GM23338 (cell line): Measurements from ENCODE around the gene HGS. TPM values are rescaled to one million over a fixed set of nuclear protein-coding genes. Genes with fewer than 3 reads are reported as not detected.
A peak's percentile ranks its signal among the peaks of the same experiment; 100 is the strongest.

Experiments
- ATAC-seq: fragments of 200-7000 bp; cut with Tn5 transposase; 3 replicates; pipeline ENCODE4 v1.9.1; 2020
- DNase-seq: peaks from one replicate; pipeline ENCODE4 v3.0.0-alpha.2; 2015; ENCODE audit warnings: low spot score
- H2AFZ ChIP-seq: fragments of 200-600 bp; sonication (generic); 2 replicates; pipeline ENCODE4 v1.8.0; 2016; ENCODE audit warnings: antibody characterized with exemption, mild to moderate bottlenecking, moderate library complexity
- H3F3A ChIP-seq: fragments of 200-600 bp; sonication (generic); replicated peaks from 2 replicates; pipeline ENCODE4 v1.8.0; 2017; ENCODE audit warnings: antibody characterized with exemption, mixed run types, low read depth
- H3K27ac ChIP-seq: fragments of 200-600 bp; sonication (generic); 2 replicates; pipeline ENCODE4 v1.6.1; 2016; ENCODE audit warnings: low read depth
- H3K27me3 ChIP-seq: fragments of 200-600 bp; sonication (generic); 2 replicates; pipeline ENCODE4 v1.8.0; 2016; ENCODE audit warnings: mild to moderate bottlenecking, mixed run types, moderate library complexity; ENCODE audit not compliant: insufficient read depth
- H3K36me3 ChIP-seq: fragments of 200-600 bp; sonication (generic); 2 replicates; pipeline ENCODE4 v1.8.0; 2016; ENCODE audit warnings: mild to moderate bottlenecking; ENCODE audit not compliant: insufficient read depth
- H3K4me1 ChIP-seq: fragments of 200-600 bp; sonication (generic); 2 replicates; pipeline ENCODE4 v1.8.0; 2016; ENCODE audit warnings: mild to moderate bottlenecking, moderate library complexity; ENCODE audit not compliant: insufficient read depth
- H3K4me2 ChIP-seq: fragments of 200-600 bp; sonication (generic); 2 replicates; pipeline ENCODE4 v1.7.1; 2017; ENCODE audit warnings: mixed run types
- H3K4me3 ChIP-seq: fragments of 200-600 bp; sonication (generic); 2 replicates; pipeline ENCODE4 v1.6.1; 2016; ENCODE audit warnings: mixed run types
- H3K79me2 ChIP-seq: fragments of 200-600 bp; sonication (generic); replicated peaks from 2 replicates; pipeline ENCODE4 v1.8.0; 2017; ENCODE audit warnings: mild to moderate bottlenecking; ENCODE audit not compliant: insufficient read depth
- H3K9me2 ChIP-seq: fragments of 200-600 bp; sonication (generic); 2 replicates; pipeline ENCODE4 v1.8.0; 2017; ENCODE audit not compliant: insufficient read depth
- H4K20me1 ChIP-seq: fragments of 200-600 bp; sonication (generic); replicated peaks from 2 replicates; pipeline ENCODE4 v1.8.0; 2017; ENCODE audit warnings: mild to moderate bottlenecking; ENCODE audit not compliant: insufficient read depth
- H3K27ac Mint-ChIP-seq: 2 replicates; pipeline ENCODE4 v1.8.0; 2020; ENCODE audit warnings: inconsistent platforms, mild to moderate bottlenecking, moderate library complexity, mixed read lengths
- H3K27me3 Mint-ChIP-seq: 3 replicates; pipeline ENCODE4 v1.8.0; 2022; ENCODE audit warnings: low read depth, mild to moderate bottlenecking, moderate library complexity, mixed read lengths, inconsistent platforms; ENCODE audit not compliant: insufficient read depth, poor library complexity
- H3K36me3 Mint-ChIP-seq: 3 replicates; pipeline ENCODE4 v1.8.0; 2021; ENCODE audit warnings: low read depth, mild to moderate bottlenecking, inconsistent platforms, moderate library complexity, mixed read lengths
- H3K4me1 Mint-ChIP-seq: 3 replicates; pipeline ENCODE4 v1.8.0; 2020; ENCODE audit warnings: mild to moderate bottlenecking, inconsistent platforms, mixed read lengths
- H3K4me3 Mint-ChIP-seq: 3 replicates; pipeline ENCODE4 v1.8.0; 2021; ENCODE audit warnings: moderate library complexity, mild to moderate bottlenecking, inconsistent platforms, mixed read lengths
- H3K9me3 Mint-ChIP-seq: 3 replicates; pipeline ENCODE4 v1.8.0; 2020; ENCODE audit warnings: moderate library complexity, mild to moderate bottlenecking, inconsistent platforms, mixed read lengths
- EZH2 ChIP-seq: fragments of 200-600 bp; sonication (generic); IDR thresholded peaks from one replicate; pipeline ENCODE4 v1.8.0; 2017; ENCODE audit warnings: antibody characterized with exemption, mild to moderate bottlenecking, low read depth; ENCODE audit not compliant: unreplicated experiment
- NANOG ChIP-seq: IDR thresholded peaks from 2 replicates; pipeline ENCODE4 v1.6.1; 2016; ENCODE audit warnings: antibody characterized with exemption, borderline replicate concordance
- ZNF114 ChIP-seq: fragments of 250-450 bp; sonication (Bioruptor Pico); IDR thresholded peaks from 2 replicates; pipeline ENCODE4 v1.5.0; 2020; ENCODE audit warnings: mild to moderate bottlenecking, moderate library complexity
- ZNF331 ChIP-seq: fragments of 250-450 bp; sonication (Bioruptor Pico); IDR thresholded peaks from 2 replicates; pipeline ENCODE4 v1.5.0; 2020; ENCODE audit warnings: low read depth, mild to moderate bottlenecking, moderate library complexity
- polyA plus RNA-seq: library from polyadenylated mRNA; unstranded; fragments of >200 nt; fragmentation: Nextera tagmentation; extraction: Ambion mirVana; gene quantifications from 2 replicates; pipeline ENCODE4 v1.2.1, GENCODE V29; 2016
- total RNA-seq: library from RNA; depleted of rRNA; stranded (reverse); fragments of >200 nt; shearing (Covaris generic); gene quantifications from 2 replicates; pipeline ENCODE4 v1.2.3, GENCODE V29; 2014
- TF ChIP-seq, protein P1 (sequence below), 2 experiments: fragments of 200-600 bp in 1 of 2; sonication (generic) in 1 of 2; conservative IDR thresholded peaks; 2 replicates each; pipeline versions ENCODE4 v1.5.1 to v1.6.1; 2016 to 2017; ENCODE audit warnings: antibody characterized with exemption in 2 of 2, low read depth in 2 of 2, mild to moderate bottlenecking in 2 of 2, moderate library complexity in 1 of 2

Gene HGS
- total and polyA plus RNA-seq, 2 experiments from 2014 or later = 59.0 to 90.2 TPM

DNA sequence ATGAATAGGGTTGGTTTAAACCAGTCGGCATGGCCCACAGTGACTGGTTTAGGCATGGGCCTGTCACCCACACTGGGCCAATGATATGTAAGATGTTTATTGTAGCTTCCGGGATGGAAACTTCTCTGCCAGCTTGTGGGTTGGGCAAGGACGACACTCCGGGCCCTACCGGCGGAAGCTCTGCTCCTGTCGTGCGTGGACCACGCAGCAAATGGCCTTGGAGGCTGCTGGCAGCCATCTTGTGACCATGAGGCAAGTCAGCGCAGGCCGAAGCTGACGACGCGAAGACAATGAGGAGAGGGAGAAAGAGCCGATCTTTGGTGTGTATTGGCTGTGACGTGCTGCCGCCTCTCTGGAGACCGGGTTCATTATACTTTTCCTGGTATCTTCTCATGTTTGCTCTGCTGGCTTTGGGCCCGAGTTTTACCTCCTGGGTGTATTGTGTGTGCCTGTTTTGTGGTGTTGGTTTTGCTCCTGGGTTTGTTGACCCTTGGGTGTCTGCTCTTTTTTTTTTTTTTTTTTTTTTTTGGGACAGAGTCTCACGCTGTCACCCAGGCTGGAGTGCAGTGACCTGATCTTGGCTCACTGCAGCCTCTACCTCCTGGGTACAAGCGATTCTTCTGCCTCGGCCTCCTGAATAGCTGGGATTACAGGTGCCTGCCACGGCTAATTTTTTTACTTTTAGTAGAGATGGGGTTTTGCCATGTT, 43.7 kb downstream of the HGS start (continued):
- TF ChIP-seq, protein P1, sequence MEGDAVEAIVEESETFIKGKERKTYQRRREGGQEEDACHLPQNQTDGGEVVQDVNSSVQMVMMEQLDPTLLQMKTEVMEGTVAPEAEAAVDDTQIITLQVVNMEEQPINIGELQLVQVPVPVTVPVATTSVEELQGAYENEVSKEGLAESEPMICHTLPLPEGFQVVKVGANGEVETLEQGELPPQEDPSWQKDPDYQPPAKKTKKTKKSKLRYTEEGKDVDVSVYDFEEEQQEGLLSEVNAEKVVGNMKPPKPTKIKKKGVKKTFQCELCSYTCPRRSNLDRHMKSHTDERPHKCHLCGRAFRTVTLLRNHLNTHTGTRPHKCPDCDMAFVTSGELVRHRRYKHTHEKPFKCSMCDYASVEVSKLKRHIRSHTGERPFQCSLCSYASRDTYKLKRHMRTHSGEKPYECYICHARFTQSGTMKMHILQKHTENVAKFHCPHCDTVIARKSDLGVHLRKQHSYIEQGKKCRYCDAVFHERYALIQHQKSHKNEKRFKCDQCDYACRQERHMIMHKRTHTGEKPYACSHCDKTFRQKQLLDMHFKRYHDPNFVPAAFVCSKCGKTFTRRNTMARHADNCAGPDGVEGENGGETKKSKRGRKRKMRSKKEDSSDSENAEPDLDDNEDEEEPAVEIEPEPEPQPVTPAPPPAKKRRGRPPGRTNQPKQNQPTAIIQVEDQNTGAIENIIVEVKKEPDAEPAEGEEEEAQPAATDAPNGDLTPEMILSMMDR (conservative IDR thresholded peaks at IDR 0.05; ENCODE audit: low read depth in 2 of 2) = no peak
- TF ChIP-seq EZH2 = no peak
- no peak for TF ChIP-seq NANOG
- TF ChIP-seq ZNF331 (CRISPR knock-in tag) = no peak

- Histone ChIP-seq H3K79me2 (no peaks in the 10 kb centered on the region), H4K20me1 (no peaks in the 10 kb centered on the region), H3K4me2 (peak overlapping the region; percentile 12; the same call in 1 of the 2 replicates), H2AFZ (peak overlapping the region; percentile 56; the same call in 1 of the 2 replicates), H3K36me3 (no peaks in the 10 kb centered on the region), H3K4me1 (peaks cover 7% of the 10 kb centered on the region; the same call in 1 of the 2 replicates), H3K4me3 (no peak overlapping the region), H3K9me2 (no peaks in the 10 kb centered on the region), H3K27ac (peak overlapping the region; percentile 19; the same call in 1 of the 2 replicates), H3K27me3 (no peaks in the 10 kb centered on the region), H3F3A (peaks cover 12% of the 10 kb centered on the region)
- TF ChIP-seq, protein P1 (conservative IDR thresholded peaks at IDR 0.05; ENCODE audit: low read depth in 2 of 2) = peak; percentile 82 to 98
- TF ChIP-seq ZNF114 (CRISPR knock-in tag) = no peak
- Mint-ChIP-seq H3K27ac (peak overlapping the region; percentile 72; the same call in 1 of the 2 replicates), H3K4me3 (no peak overlapping the region), H3K9me3 (no peaks in the 10 kb centered on the region), H3K4me1 (peaks cover 24% of the 10 kb centered on the region), H3K27me3 (peaks cover 16% of the 10 kb centered on the region), H3K36me3 (no peaks in the 10 kb centered on the region)
- DNase-seq = peak; percentile 89
- ATAC-seq = peak; percentile 87
Observed at GRCh38 chr17:81733507-81734404, 49.9 kb downstream of the HGS start.
